Peyer's patch (tissue), 4 donors: ENCODE results near the gene RCN1.

Source experiments
- POLR2A ChIP-seq, 2 donors: fragments of 450-650 bp; IDR thresholded peaks; one replicate each; pipeline ENCODE4 v1.5.1; 2017; ENCODE audit warnings: antibody characterized with exemption in 2 of 2, mild to moderate bottlenecking in 2 of 2, moderate library complexity in 2 of 2
- TF ChIP-seq, protein P1 (sequence below), 6 experiments: fragments of 450-650 bp in 4 of 6; fragments of 200-600 bp in 2 of 6; sonication (generic) in 1 of 6; IDR thresholded peaks; one replicate each; pipeline ENCODE4 v1.5.1; 2017 to 2019; ENCODE audit warnings: antibody characterized with exemption in 6 of 6, mild to moderate bottlenecking in 3 of 6, moderate library complexity in 1 of 6

DNA sequence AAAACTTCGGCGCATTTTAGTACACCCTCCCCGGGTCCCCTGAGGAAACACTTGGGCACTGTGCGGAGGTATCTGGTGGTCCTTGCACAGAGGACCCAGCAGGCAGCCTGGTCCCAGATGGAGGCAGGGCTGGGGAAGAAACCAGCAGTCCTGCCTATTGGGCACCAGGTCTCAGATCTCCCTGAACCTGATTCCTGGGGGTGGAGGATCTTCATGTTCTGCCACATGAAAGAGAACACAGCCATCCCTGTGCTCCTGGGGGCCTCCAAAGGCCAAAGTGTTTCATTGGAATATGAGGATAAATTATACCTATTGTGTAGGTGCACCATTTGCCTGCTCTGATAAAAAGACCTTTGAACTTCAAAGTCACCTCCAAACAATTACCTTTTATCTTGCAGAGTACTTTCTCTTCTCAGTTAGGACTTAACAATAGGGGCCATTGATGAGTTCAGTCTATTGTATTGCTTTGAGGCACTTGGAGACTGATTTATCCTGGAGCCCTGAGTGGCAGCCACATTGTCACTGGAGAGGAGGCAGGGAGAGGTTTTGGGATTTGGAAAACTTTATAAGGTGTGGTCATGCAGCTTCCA is 1.8 kb downstream of the RCN1 start:
- TF ChIP-seq, protein P1, sequence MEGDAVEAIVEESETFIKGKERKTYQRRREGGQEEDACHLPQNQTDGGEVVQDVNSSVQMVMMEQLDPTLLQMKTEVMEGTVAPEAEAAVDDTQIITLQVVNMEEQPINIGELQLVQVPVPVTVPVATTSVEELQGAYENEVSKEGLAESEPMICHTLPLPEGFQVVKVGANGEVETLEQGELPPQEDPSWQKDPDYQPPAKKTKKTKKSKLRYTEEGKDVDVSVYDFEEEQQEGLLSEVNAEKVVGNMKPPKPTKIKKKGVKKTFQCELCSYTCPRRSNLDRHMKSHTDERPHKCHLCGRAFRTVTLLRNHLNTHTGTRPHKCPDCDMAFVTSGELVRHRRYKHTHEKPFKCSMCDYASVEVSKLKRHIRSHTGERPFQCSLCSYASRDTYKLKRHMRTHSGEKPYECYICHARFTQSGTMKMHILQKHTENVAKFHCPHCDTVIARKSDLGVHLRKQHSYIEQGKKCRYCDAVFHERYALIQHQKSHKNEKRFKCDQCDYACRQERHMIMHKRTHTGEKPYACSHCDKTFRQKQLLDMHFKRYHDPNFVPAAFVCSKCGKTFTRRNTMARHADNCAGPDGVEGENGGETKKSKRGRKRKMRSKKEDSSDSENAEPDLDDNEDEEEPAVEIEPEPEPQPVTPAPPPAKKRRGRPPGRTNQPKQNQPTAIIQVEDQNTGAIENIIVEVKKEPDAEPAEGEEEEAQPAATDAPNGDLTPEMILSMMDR (IDR thresholded peaks at IDR 0.05), result no peak
- no peak for TF ChIP-seq POLR2A (IDR thresholded peaks at IDR 0.05)
